CD14-positive monocyte (primary cell): ENCODE results near the gene LDB3. TPM values are rescaled to one million over a fixed set of nuclear protein-coding genes. Genes with fewer than 3 reads are reported as not detected.

Experiments used
- DNase-seq, 3 donors: peaks; one replicate each; pipeline ENCODE4 v3.0.0-alpha.2; 2011 to 2022
- H2AFZ ChIP-seq: 2 replicates; pipeline ENCODE4 v1.6.0; 2012; ENCODE audit warnings: mild to moderate bottlenecking, low read depth, low read length, inconsistent platforms; ENCODE audit not compliant: insufficient read depth, poor library complexity, severe bottlenecking
- H3K27ac ChIP-seq, 2 donors: 1 replicate in 1 of 2; 2 replicates in 1 of 2; pipeline ENCODE4 v1.5.1; 2012 to 2013; ENCODE audit warnings: low read length in 2 of 2, control low read depth in 1 of 2, inconsistent platforms in 1 of 2, low read depth in 1 of 2, mild to moderate bottlenecking in 1 of 2
- H3K27me3 ChIP-seq, 2 donors: one replicate each; pipeline versions ENCODE4 v1.6.0 to v1.6.1; 2011 to 2013; ENCODE audit warnings: low read length in 2 of 2; ENCODE audit not compliant: control insufficient read depth in 2 of 2, insufficient read depth in 2 of 2
- H3K36me3 ChIP-seq, 2 donors: replicated peaks in 1 of 2; 1 replicate in 1 of 2; 2 replicates in 1 of 2; pipeline versions ENCODE4 v1.5.1 to v1.6.1; 2012 to 2013; ENCODE audit warnings: low read length in 2 of 2, control low read depth in 1 of 2, inconsistent platforms in 1 of 2, mild to moderate bottlenecking in 1 of 2; ENCODE audit not compliant: insufficient read depth in 2 of 2, control insufficient read depth in 1 of 2
- H3K4me1 ChIP-seq, 2 donors: 1 replicate in 1 of 2; 2 replicates in 1 of 2; pipeline versions ENCODE4 v1.5.1 to v1.6.1; 2012 to 2013; ENCODE audit warnings: low read length in 2 of 2, control low read depth in 1 of 2, inconsistent platforms in 1 of 2, mild to moderate bottlenecking in 1 of 2, moderate library complexity in 1 of 2; ENCODE audit not compliant: insufficient read depth in 2 of 2, control insufficient read depth in 1 of 2
- H3K4me2 ChIP-seq: replicated peaks from 2 replicates; pipeline ENCODE3; 2012; ENCODE audit warnings: low read length, moderate library complexity, mild to moderate bottlenecking; ENCODE audit not compliant: poor library complexity, severe bottlenecking; ENCODE audit errors: extremely low read depth
- H3K4me3 ChIP-seq, 3 experiments: fragments of 200-600 bp in 1 of 3; sonication (generic) in 1 of 3; replicated peaks in 1 of 3; 1 replicate in 2 of 3; 2 replicates in 1 of 3; pipeline ENCODE4 v1.5.1; 2011 to 2013; ENCODE audit warnings: low read length in 3 of 3, mild to moderate bottlenecking in 3 of 3, control low read depth in 2 of 3, low read depth in 2 of 3, inconsistent platforms in 1 of 3, moderate library complexity in 1 of 3
- H3K79me2 ChIP-seq: 2 replicates; pipeline ENCODE4 v1.6.0; 2012; ENCODE audit warnings: mild to moderate bottlenecking, control low read depth, inconsistent platforms, low read length, moderate library complexity; ENCODE audit not compliant: insufficient read depth
- H3K9ac ChIP-seq: 2 replicates; pipeline ENCODE4 v1.6.0; 2017; ENCODE audit warnings: low read length, mild to moderate bottlenecking; ENCODE audit not compliant: insufficient read depth, poor library complexity, severe bottlenecking
- H3K9me3 ChIP-seq, 2 donors: replicated peaks in 1 of 2; 1 replicate in 1 of 2; 2 replicates in 1 of 2; pipeline versions ENCODE4 v1.5.1 to v1.6.1; 2012 to 2013; ENCODE audit warnings: low read length in 2 of 2, control low read depth in 1 of 2; ENCODE audit not compliant: control insufficient read depth in 1 of 2, insufficient read depth in 1 of 2
- H4K20me1 ChIP-seq: 2 replicates; pipeline ENCODE4 v1.6.0; 2012; ENCODE audit warnings: mild to moderate bottlenecking, low read length, control low read depth, moderate library complexity; ENCODE audit not compliant: insufficient read depth
- H3K27ac Mint-ChIP-seq, 7 donors: one replicate each; pipeline ENCODE4 v1.8.0; 2020; ENCODE audit warnings: mild to moderate bottlenecking in 7 of 7, mixed read lengths in 7 of 7, moderate library complexity in 6 of 7, inconsistent platforms in 2 of 7
- H3K27me3 Mint-ChIP-seq, 3 donors: one replicate each; pipeline ENCODE4 v1.8.0; 2021 to 2022; ENCODE audit warnings: low read depth in 3 of 3, mild to moderate bottlenecking in 3 of 3, mixed read lengths in 3 of 3, moderate library complexity in 3 of 3, inconsistent platforms in 1 of 3
- H3K36me3 Mint-ChIP-seq, 2 donors: one replicate each; pipeline ENCODE4 v1.8.0; 2020; ENCODE audit warnings: mixed read lengths in 2 of 2, inconsistent platforms in 1 of 2, mild to moderate bottlenecking in 1 of 2
- H3K4me1 Mint-ChIP-seq: one replicate; pipeline ENCODE4 v1.8.0; 2020; ENCODE audit warnings: mild to moderate bottlenecking, mixed read lengths
- H3K4me3 Mint-ChIP-seq, 2 donors: one replicate each; pipeline ENCODE4 v1.8.0; 2020; ENCODE audit warnings: mild to moderate bottlenecking in 2 of 2, mixed read lengths in 2 of 2, moderate library complexity in 1 of 2
- H3K9me3 Mint-ChIP-seq, 7 donors: one replicate each; pipeline ENCODE4 v1.8.0; 2020 to 2022; ENCODE audit warnings: mixed read lengths in 7 of 7, mild to moderate bottlenecking in 6 of 7, moderate library complexity in 6 of 7, inconsistent platforms in 2 of 7
- CTCF ChIP-seq: fragments of 200-600 bp; IDR thresholded peaks from one replicate; pipeline ENCODE4 v1.8.0; 2022; ENCODE audit warnings: antibody characterized with exemption, mild to moderate bottlenecking
- WGBS: methylation state at CpG from one replicate; pipeline ENCODE4 v1.1.5; 2013; ENCODE audit warnings: missing lambda C conversion rate; ENCODE audit not compliant: insufficient coverage; 5-methylcytosine and 5-hydroxymethylcytosine counted together
- intact Hi-C, 2 donors: fragments of 100-400 bp; cut with micrococcal nuclease; formaldehyde crosslinking; loops; one replicate each; pipeline versions ENCODE4 v1.15.0 to v1.15.1; 2023
- polyA plus RNA-seq, 3 donors: library from polyadenylated mRNA; depleted of rRNA in 1 of 3; unstranded in 2 of 3; stranded (reverse) in 1 of 3; fragments of 300-500 nt in 2 of 3; fragments of >200 nt in 1 of 3; fragmentation: Illumina TruSeq in 2 of 3; gene quantifications; 1 replicate in 2 of 3; 2 replicates in 1 of 3; pipeline ENCODE4 v1.2.3, GENCODE V29; 2012 to 2021

LDB3 gene
- polyA plus RNA-seq, 3 donors, result not detected

- H3K36me3 Mint-ChIP-seq, result no peaks in the 10 kb centered on the region
- H3K4me3 Mint-ChIP-seq, result no peak overlapping the region
- Histone ChIP-seq H3K27ac (no peak overlapping the region), H3K4me3 (no peak overlapping the region), H4K20me1 (no peaks in the 10 kb centered on the region), H2AFZ (no peak overlapping the region), H3K4me2 (no peak overlapping the region), H3K79me2 (no peaks in the 10 kb centered on the region), H3K9me3 (no peaks in the 10 kb centered on the region), H3K4me1 (peaks cover 0 to 2% of the 10 kb centered on the region in 2 donors), H3K36me3 (no peaks in the 10 kb centered on the region), H3K9ac (no peak overlapping the region), H3K27me3 (no peaks in the 10 kb centered on the region)
- DNase-seq, result no peak
- no peak for TF ChIP-seq CTCF
- H3K27me3 Mint-ChIP-seq, result peaks cover 3 to 10% (median 8%) of the 10 kb centered on the region in 3 donors
- intact Hi-C loops, result loop anchor here in 1 of 2 donors (2.0 kb wide), 1 partner anchor 212 kb away; no protein-coding TSS in a partner anchor
- peaks cover 7% of the 10 kb centered on the region for H3K4me1 Mint-ChIP-seq
- no peak overlapping the region for H3K27ac Mint-ChIP-seq
- 97% methylated on average over 17 of the region's 19 CpGs for WGBS
- no peaks in the 10 kb centered on the region for H3K9me3 Mint-ChIP-seq
These were observed 18.7 kb downstream of the LDB3 start for GRCh38 chr10:86686972-86687371.

GRCh38 chr10:86687750-86688149 lies 19.4 kb downstream of the LDB3 start:
- peaks cover 7% of the 10 kb centered on the region for H3K4me1 Mint-ChIP-seq
- H3K9me3 ChIP-seq, result no peaks in the 10 kb centered on the region
- H3K4me3 Mint-ChIP-seq, result no peak overlapping the region
- no peaks in the 10 kb centered on the region for H4K20me1 ChIP-seq
- H3K36me3 ChIP-seq, result no peaks in the 10 kb centered on the region
- H3K27me3 Mint-ChIP-seq, result peaks cover 3 to 10% (median 7%) of the 10 kb centered on the region in 3 donors
- H3K27me3 ChIP-seq, result no peaks in the 10 kb centered on the region
- H3K79me2 ChIP-seq, result no peaks in the 10 kb centered on the region
- no peak overlapping the region for H3K27ac ChIP-seq
- TF ChIP-seq CTCF, result no peak
- no peak overlapping the region for H3K4me3 ChIP-seq
- H3K27ac Mint-ChIP-seq, result no peak overlapping the region
- peak overlapping the region; percentile 64 for H2AFZ ChIP-seq
- no peak for DNase-seq
- H3K9me3 Mint-ChIP-seq, result no peaks in the 10 kb centered on the region
- no CpG with 5 or more reads among the region's 4 CpGs for WGBS
- H3K4me1 ChIP-seq, result peaks cover 0 to 2% of the 10 kb centered on the region in 2 donors
- no peak overlapping the region for H3K4me2 ChIP-seq
- intact Hi-C loops, result loop anchor here in 1 of 2 donors (2.0 kb wide), 1 partner anchor 211 kb away; no protein-coding TSS in a partner anchor
- no peaks in the 10 kb centered on the region for H3K36me3 Mint-ChIP-seq
- H3K9ac ChIP-seq, result no peak overlapping the region
